HFFc6 (cell line): ENCODE results near the gene EPHA2. TPM values are rescaled to one million over a fixed set of nuclear protein-coding genes. Genes with fewer than 3 reads are reported as not detected.
"Not testable (repeated sequence)": the region's sequence is repeated elsewhere in the genome, so short reads cannot be mapped to it uniquely, and the experiment has no call there.

ENCODE experiments used
- DNase-seq: peaks from one replicate; pipeline ENCODE4 v3.0.0-alpha.2; 2018
- H3K27ac Mint-ChIP-seq: 2 replicates; pipeline ENCODE4 v1.8.0; 2020; ENCODE audit warnings: mild to moderate bottlenecking, mixed read lengths
- H3K27me3 Mint-ChIP-seq: 2 replicates; pipeline ENCODE4 v1.8.0; 2021; ENCODE audit warnings: mild to moderate bottlenecking, moderate library complexity, mixed read lengths; ENCODE audit not compliant: insufficient read depth
- H3K36me3 Mint-ChIP-seq: 2 replicates; pipeline ENCODE4 v1.8.0; 2021; ENCODE audit warnings: low read depth, mixed read lengths
- H3K4me1 Mint-ChIP-seq: 2 replicates; pipeline ENCODE4 v1.8.0; 2020; ENCODE audit warnings: low read depth, mixed read lengths
- H3K4me3 Mint-ChIP-seq: 2 replicates; pipeline ENCODE4 v1.8.0; 2020; ENCODE audit warnings: mild to moderate bottlenecking, moderate library complexity, mixed read lengths
- H3K9me3 Mint-ChIP-seq: 2 replicates; pipeline ENCODE4 v1.8.0; 2020; ENCODE audit warnings: mild to moderate bottlenecking, mixed read lengths
- total RNA-seq, 6 experiments: library from RNA; stranded (reverse); fragmentation: NEBNext Ultra II Directional; extraction: Animal tissue kit (Norgen Biotek cat#: 25700); gene quantifications; 2 replicates in 1 of 6; 3 replicates in 5 of 6; pipeline ENCODE4 v1.2.3, GENCODE V29; 2021
- TF ChIP-seq, protein P1 (sequence below): fragments of 200-600 bp; sonication (generic); IDR thresholded peaks from 2 replicates; pipeline ENCODE4 v1.5.0; 2021; ENCODE audit warnings: antibody characterized with exemption, mild to moderate bottlenecking

The EPHA2 gene
- total RNA-seq, 6 experiments from 2014 or later: 77.3 to 106 (median 81.2) TPM

DNA sequence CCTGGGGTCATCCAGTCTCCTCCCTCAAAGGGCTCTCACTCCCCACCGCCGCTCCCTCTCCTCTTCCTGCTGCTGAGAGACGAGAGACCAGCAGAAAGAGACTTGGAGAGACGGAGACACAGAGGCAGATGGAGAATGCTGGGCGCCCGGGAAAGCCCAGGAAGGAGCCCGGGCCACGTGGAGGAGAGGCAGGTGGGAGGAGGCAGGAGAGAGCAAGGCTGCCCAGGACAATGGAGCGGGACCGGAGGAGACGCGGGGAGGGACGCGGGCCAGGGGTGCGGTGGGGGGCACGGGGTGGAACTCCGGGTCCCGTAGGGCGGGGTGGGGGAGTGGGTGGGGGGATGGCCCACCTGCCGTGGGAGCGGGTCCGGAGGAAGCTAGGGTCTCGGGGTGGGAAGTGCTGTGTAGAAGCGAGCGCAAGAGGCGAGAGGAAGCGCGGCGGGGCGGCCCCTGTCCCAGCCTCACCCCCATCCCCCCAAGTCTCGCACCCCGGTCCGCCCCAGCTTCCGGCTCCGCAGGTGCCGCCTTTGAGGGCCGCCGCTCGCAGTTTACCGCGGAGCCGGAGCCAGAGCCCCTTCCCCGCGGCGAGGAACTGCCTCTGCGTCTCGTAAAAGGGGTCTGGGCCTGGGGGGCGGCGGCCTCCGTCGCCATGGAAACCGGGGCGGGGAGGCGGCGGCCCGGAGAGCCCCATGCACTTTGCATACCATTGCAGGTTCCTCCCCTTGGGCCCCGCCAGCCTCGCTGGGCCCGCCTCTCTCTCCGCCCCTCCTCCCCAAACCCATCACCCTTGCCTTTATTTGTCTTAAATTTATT, 11.7 kb upstream of the EPHA2 start:
- Mint-ChIP-seq H3K4me3 (peak overlapping the region; percentile 24; the same call in 1 of the 2 replicates), H3K9me3 (no peaks in the 10 kb centered on the region), H3K4me1 (peaks cover 25% of the 10 kb centered on the region), H3K27ac (peak overlapping the region; percentile 36), H3K36me3 (no peaks in the 10 kb centered on the region), H3K27me3 (peaks cover 10% of the 10 kb centered on the region; the same call in 1 of the 2 replicates)
- TF ChIP-seq, protein P1, sequence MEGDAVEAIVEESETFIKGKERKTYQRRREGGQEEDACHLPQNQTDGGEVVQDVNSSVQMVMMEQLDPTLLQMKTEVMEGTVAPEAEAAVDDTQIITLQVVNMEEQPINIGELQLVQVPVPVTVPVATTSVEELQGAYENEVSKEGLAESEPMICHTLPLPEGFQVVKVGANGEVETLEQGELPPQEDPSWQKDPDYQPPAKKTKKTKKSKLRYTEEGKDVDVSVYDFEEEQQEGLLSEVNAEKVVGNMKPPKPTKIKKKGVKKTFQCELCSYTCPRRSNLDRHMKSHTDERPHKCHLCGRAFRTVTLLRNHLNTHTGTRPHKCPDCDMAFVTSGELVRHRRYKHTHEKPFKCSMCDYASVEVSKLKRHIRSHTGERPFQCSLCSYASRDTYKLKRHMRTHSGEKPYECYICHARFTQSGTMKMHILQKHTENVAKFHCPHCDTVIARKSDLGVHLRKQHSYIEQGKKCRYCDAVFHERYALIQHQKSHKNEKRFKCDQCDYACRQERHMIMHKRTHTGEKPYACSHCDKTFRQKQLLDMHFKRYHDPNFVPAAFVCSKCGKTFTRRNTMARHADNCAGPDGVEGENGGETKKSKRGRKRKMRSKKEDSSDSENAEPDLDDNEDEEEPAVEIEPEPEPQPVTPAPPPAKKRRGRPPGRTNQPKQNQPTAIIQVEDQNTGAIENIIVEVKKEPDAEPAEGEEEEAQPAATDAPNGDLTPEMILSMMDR: no peak
- no peak for DNase-seq

DNA sequence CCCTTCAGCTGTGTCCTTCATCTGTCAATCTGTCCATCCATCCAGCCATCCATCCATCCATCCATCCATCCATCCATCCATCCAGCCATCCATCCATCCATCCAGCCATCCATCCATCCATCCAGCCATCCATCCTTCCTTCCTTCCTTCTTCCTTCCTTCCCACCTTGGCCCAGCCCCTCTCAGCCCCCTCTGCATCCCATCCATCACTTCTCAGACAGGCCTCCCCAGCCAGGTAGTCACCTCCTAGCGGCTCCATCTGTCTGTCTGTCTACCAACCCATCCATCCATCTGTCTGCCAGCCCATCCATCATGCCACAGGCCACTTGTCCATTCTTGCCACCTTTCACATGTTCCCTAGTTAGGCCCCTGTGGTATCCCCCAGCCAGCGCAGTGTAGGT, 10.2 kb upstream of the EPHA2 start:
- Mint-ChIP-seq H3K4me3 (no peak overlapping the region), H3K4me1 (peaks cover 22% of the 10 kb centered on the region), H3K27me3 (peaks cover 9% of the 10 kb centered on the region), H3K9me3 (no peaks in the 10 kb centered on the region), H3K36me3 (no peaks in the 10 kb centered on the region), H3K27ac (no peak overlapping the region; the same call in 1 of the 2 replicates)
- TF ChIP-seq, protein P1: no peak
- no peak for DNase-seq

DNA sequence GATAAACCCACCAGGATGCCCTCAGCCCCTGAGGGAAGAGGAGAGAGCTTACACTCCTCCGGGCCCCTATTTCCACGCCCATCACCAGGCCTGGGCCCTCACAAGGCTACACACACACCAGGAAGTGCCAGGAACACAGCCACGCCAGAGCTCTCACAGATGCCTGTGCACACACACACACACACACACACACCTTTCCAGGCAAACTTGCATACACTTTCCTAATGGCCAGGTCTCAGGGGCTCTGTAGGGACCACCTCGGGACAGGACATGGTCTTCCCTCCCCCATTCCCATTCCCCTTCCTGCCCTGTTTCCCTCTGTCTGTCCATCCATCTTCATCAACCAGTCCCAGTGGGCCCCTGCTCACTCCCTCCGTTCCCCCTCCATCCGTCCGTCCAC, 9.7 kb upstream of the EPHA2 start:
- Mint-ChIP-seq H3K36me3 (no peaks in the 10 kb centered on the region), H3K27me3 (peaks cover 8% of the 10 kb centered on the region), H3K27ac (no peak overlapping the region; the same call in 1 of the 2 replicates), H3K9me3 (no peaks in the 10 kb centered on the region), H3K4me1 (peaks cover 22% of the 10 kb centered on the region), H3K4me3 (no peak overlapping the region)
- TF ChIP-seq, protein P1: no peak
- DNase-seq: no peak

DNA sequence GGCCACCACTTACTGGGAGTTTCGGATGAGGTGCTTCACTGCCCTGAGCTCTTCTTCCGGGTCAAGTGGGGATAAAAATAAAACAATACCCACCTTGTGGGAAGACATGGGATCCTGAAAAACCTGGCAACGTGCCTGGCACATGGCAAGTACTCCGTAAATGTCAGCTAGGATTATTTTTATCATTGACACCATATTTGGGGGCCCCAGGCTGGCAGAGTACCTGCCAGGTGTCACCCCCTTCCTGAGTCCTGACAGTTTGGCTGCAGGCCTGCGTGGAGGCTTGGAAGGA, 9.2 kb upstream of the EPHA2 start:
- Mint-ChIP-seq H3K36me3 (no peaks in the 10 kb centered on the region), H3K27me3 (peaks cover 8% of the 10 kb centered on the region), H3K4me3 (no peak overlapping the region), H3K9me3 (no peaks in the 10 kb centered on the region), H3K4me1 (peaks cover 22% of the 10 kb centered on the region), H3K27ac (peak overlapping the region; percentile 82)
- no peak for DNase-seq
- TF ChIP-seq, protein P1: no peak

DNA sequence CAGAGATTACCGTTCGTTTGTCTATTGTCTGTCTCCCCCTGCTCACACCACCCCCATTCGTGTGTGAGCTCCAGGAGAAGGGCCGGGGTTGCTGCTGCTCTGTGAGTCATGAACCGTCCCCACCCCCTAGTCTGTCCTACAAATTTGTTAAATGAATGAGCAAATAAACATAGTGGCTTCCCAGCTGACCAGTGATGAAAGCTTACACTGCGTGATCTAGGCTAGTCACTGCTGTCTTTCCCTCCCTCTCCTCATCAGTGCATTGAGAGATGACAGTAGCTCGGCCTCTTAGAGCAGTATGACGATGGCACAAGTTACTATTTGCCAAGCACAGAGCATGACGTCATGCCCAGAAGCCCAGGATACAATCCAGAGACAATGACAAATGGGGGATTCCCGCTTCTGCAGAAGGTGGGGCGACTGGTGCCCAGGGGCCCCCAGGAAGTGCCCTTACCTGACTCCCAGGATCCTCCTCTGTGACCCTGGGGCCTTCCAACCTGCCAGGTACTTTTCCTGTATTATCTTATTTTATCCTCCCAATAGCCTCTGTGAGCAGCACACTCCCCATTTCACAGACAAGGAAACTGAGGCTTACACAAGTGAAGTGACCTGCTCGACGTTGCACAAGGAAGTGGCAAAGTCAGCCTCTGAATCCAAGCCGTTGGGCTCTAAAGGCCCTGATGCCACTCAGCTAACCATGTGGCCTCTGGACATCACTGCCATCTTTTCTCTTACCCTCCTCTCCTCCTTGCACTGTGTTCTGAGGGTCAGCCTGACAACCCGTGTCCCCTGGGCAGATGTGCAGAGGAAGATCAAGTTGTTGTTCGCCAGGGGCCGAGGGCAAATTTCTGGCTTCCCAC, 8.6 kb upstream of the EPHA2 start:
- DNase-seq: peak; percentile 99
- TF ChIP-seq, protein P1: no peak
- Mint-ChIP-seq H3K4me1 (peaks cover 22% of the 10 kb centered on the region), H3K27me3 (peaks cover 8% of the 10 kb centered on the region), H3K4me3 (peak overlapping the region; percentile 63), H3K36me3 (no peaks in the 10 kb centered on the region), H3K27ac (peak overlapping the region; percentile 82), H3K9me3 (no peaks in the 10 kb centered on the region)

DNA sequence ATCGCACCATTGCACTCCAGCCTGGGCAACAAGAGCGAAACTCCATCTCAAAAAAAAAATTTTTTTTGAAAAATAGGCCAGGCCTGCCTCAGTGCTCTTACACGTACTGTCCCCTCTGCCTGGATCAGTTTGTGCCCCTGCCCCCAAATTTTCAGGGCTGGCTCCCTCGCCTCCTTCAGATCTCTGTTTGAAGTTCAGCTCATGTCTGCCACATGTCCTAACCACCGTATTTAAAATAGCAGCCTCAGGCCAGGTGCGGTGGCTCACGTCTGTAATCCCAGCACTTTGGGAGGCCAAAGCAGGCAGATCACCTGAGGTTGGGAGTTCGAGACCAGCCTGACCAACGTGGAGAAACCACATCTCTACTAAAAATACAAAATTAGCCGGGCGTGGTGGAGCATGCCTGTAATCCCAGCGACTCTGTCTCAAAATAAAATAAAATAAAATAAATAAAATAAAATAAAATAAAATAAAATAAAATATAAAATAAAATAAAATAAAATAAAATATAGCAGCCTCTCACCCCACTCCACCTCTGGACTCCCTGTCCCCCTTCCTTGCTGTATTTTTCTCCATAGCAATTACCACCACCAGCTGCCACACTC, 7.8 kb upstream of the EPHA2 start:
- H3K36me3 Mint-ChIP-seq, DNase-seq, H3K9me3 Mint-ChIP-seq, H3K27me3 Mint-ChIP-seq: not testable (repeated sequence)
- Mint-ChIP-seq H3K27ac (peak overlapping the region; percentile 82), H3K4me1 (peaks cover 26% of the 10 kb centered on the region), H3K4me3 (peak overlapping the region; percentile 63)
